Measurements from ENCODE around the gene PARVG. TPM values are rescaled to one million over a fixed set of nuclear protein-coding genes. Genes with fewer than 3 reads are reported as not detected.

Gene PARVG
- total RNA-seq, 1 experiment from 2014 or later, result not detected

DNA sequence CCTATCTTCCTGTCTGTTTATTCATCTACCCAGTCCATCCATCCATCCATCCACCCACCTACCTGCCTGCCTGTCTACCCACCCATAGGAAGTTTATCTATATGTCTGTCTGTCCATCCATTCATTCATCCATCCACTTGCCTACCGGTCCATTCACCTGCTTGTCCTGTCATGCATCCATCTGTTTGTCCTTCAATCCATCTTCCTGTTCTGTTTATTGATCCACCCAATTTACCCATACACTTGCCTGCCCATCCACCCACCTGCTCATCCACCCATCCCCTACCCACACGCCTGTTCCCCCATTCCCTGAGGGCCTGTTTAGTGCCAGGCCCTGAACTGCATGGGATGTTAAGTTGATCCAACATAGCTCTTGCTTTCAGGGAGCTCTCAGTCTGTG is 18.4 kb downstream of the PARVG start:
- DNase-seq, result no peak
- H3K9me3 ChIP-seq, result 0 out of 2 replicates have a peak, but pooled peaks cover 2% of the 10 kb centered on the region
- H3K36me3 ChIP-seq, result no peaks in the 10 kb centered on the region
- no peak overlapping the region for H3K4me3 ChIP-seq
- no peaks in the 10 kb centered on the region for H3K27me3 ChIP-seq

DNA sequence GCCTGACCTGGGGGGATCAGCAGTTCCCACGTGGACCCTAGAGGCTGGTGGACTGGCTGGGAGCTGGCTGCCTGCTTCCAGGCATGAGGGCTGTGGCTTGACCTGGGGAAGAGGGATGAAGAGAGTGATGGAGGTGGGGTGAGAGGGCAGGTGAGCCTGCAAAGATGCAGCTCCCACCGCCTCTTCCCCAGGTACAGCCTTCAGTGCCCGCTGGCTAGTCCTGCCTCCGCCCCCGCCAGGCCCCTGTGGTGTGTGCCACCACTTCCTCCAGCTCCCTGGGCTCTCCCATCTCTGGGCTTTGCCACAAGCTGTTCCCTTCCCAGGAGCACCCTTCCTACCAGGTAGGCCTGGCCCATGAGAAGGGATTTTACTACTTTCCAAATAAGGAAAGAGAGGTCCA is 19.1 kb downstream of the PARVG start:
- Histone ChIP-seq H3K9me3 (0 out of 2 replicates have a peak, but pooled peaks cover 2% of the 10 kb centered on the region), H3K36me3 (no peaks in the 10 kb centered on the region), H3K4me3 (no peak overlapping the region), H3K27me3 (no peaks in the 10 kb centered on the region)
- no peak for DNase-seq

DNA sequence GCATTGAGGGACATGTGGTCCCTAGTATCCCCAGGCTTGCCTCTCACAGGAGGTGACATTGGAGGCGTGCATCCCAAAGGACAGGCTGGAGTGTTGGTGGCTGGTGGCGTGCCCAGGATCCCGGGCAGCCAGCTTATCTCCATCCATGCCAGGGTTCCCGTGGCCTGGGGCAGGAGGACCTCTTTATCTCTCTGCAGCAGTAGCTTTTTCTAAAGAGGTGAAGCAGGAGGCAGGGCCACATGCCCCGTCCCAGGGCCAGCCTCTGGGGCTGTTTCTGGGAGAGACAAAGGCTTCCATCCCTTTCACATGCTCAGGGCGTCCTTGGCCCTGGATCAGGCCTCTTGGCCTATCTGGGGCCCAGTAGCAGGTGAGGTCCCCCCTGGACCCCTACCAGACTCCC is 19.7 kb downstream of the PARVG start:
- H3K36me3 ChIP-seq, result no peaks in the 10 kb centered on the region
- no peak for DNase-seq
- no peaks in the 10 kb centered on the region for H3K27me3 ChIP-seq
- H3K9me3 ChIP-seq, result 0 out of 2 replicates have a peak, but pooled peaks cover 2% of the 10 kb centered on the region
- H3K4me3 ChIP-seq, result no peak overlapping the region

DNA sequence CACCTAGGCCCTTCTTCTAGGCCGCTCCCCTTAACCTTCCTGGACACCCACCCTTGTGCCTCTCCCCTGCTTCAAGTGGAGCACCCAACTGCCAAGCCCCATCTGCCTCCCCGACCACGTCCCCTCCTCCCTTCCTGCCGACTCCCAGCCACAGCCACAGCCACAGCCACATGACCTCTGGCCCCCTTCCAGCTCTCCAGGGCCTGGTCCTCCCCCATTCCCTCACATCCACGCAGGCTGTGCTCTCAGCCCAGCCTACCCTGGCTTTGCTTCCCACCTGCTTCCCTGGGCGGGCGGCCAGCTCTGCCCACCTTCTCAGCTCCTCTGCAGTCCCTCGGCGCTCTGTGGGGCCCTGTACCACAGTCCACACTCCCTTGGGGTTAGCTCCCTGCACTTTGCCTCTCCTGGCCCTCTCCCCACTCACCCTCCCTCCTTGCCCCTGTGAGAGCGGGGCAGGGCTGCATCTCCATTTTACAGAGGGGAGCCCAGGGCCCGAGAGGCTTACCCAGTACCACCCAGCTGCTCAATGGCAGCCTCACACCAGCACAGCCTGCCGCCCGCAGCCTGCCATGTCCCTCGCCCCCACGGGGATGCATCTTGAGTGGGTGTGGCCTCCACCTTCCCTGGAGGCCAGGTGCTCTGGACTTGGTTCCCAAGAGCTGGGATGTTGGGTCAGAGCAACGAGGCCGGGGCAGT is 20.3 kb downstream of the PARVG start:
- Histone ChIP-seq H3K9me3 (0 out of 2 replicates have a peak, but pooled peaks cover 2% of the 10 kb centered on the region), H3K27me3 (no peaks in the 10 kb centered on the region), H3K36me3 (no peaks in the 10 kb centered on the region), H3K4me3 (no peak overlapping the region)
- no peak for DNase-seq

DNA sequence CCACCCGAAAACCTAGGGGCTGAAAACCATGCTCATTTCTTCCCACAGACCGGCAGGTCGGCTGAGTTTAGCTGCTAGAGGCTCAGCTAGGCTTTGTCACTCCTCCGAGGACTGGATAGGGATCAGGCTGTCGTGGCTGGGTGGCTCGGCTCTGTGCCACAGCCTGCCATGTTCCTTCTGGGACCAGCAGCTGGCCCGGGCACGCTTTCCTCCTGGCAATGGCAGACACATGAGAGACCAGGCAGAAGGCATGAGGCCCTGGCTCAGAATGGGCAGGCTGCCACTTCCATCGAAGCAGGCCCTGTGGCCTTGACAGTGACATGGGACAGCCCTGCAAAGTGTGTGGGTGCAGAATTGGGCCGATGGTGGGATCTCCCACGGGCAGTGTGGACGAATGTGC is 20.9 kb downstream of the PARVG start:
- DNase-seq, result no peak
- Histone ChIP-seq H3K4me3 (no peak overlapping the region), H3K27me3 (no peaks in the 10 kb centered on the region), H3K36me3 (no peaks in the 10 kb centered on the region), H3K9me3 (0 out of 2 replicates have a peak, but pooled peaks cover 2% of the 10 kb centered on the region)

DNA sequence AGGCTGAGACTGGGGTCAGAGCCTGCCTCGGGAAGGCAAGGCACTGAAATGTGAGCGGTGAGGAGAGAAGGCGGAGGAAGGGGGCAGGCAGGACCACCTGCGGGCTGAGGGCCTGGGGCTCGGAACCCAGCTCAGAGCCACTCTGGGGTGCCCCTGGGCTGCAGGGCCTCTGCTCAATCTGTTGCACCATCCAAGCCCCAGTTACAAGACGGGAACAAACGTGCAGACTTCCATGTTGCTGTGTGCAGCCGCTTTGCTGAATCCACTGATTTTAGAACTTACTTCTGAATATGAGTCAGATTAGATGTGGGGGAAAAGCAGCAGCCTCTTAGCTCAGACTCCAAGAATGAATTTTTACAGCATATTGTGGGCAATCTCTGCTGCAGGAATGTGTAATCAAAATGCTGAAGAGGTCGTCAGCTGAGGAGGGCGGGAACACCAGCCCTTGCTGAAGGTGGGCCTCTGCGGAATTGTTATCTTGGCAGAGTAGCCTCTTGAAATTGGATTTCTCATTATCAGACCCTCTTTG is 21.6 kb downstream of the PARVG start:
- Histone ChIP-seq H3K4me3 (no peak overlapping the region), H3K9me3 (0 out of 2 replicates have a peak, but pooled peaks cover 2% of the 10 kb centered on the region), H3K27me3 (no peaks in the 10 kb centered on the region), H3K36me3 (no peaks in the 10 kb centered on the region)
- DNase-seq, result peak; percentile 49

DNA sequence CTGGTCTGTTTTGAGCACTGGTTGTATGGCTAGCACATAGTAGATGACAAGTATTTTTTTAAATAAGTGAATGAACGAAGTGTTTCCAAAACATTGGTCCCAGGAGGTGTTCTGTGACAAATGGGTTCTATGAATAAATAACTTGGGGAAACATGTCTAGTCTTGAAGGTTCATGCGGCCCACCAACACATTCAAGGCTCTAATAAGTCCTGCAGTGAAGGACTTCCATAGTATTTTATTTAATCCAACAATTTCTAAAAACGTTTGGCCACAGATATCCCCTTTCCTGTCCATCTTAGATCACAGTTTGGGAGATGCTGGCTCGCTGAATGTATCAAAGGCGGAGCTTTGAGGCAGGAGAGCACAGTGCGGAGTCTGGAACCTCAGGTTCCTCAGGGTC is 22.5 kb downstream of the PARVG start:
- Histone ChIP-seq H3K36me3 (no peaks in the 10 kb centered on the region), H3K9me3 (0 out of 2 replicates have a peak, but pooled peaks cover 2% of the 10 kb centered on the region), H3K4me3 (no peak overlapping the region), H3K27me3 (no peaks in the 10 kb centered on the region)
- no peak for DNase-seq

DNA sequence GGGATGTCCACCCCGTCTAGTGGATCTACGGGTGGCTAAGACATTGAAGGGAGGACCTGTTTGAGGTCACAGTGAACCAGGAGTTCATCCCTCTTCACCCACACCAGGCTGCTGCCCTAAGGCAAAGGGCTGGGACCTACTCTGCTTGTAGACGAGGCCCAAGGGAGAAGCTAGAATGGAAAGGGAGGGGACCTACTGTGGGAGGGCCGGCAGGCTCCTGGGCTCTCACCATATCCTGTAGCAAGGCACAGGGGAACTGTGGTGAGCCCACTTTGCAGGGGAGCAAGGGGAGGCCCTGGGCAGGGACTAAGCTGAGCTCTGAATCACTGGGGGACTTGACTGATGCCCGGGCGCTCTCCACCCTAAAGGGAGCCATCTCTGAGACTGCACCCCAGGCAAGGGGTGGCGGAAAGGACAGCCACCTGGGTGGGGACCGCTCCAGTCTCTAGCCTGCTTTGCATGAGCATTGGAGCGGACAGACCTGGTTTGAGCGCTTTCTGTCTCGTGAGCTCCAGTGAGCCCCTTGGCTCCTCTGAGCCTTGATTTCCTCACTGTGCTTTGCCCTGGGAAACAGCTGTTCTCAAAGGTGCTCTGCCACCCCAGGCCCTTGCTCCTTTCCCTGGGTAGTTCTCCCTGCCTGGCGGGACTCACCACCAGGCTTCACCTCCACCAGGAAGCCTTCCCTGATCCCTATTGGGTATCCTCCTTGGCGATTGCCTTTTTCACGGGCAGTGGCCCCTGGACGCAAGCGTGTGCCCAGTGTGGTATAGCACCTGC is 24.2 kb downstream of the PARVG start:
- Histone ChIP-seq H3K36me3 (no peaks in the 10 kb centered on the region), H3K4me3 (no peak overlapping the region), H3K9me3 (peaks cover 10% of the 10 kb centered on the region; the same call in 1 of the 2 replicates), H3K27me3 (no peaks in the 10 kb centered on the region)
- no peak for DNase-seq

DNA sequence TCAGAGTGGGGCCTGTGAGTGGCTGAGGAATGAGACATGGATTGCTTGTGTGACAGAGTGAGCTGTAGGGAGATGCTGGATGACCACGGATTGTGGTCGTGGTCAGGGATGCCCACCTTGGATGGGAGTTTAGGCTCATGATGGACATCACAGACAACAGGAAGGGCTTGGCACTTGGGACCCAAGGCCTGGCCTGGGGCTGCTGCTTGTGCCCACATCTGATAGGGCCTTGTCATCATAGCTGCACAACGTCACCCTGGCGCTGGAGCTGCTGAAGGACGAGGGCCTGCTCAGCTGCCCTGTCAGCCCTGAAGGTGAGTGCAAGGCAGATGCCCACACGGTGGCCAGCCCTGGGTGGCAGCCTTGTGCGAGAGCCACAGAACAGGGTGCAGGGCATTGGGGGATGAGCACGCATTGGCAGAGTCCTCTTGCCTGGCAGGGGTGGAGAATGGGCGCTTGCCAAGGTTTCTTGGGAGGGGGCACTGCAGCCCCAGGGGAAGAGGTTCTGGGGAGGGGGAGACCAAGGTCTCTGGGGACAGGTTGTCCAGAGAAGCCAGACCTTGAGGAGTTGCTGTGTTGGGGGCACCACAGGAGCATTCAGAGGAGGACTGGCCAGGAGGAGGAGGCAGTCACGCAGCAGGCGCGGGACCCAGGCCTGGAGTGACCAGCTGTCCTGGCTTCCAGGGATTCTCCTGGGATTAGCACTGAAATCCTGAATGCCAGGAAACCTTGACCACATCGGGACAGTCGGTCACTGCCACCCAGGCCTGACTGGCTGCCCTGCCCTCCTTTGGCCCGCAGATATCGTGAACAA is 25.0 kb downstream of the PARVG start:
- DNase-seq, result no peak
- H3K36me3 ChIP-seq, result no peaks in the 10 kb centered on the region
- no peak overlapping the region for H3K4me3 ChIP-seq
- peaks cover 12% of the 10 kb centered on the region; the same call in 1 of the 2 replicates for H3K9me3 ChIP-seq
- no peaks in the 10 kb centered on the region for H3K27me3 ChIP-seq

DNA sequence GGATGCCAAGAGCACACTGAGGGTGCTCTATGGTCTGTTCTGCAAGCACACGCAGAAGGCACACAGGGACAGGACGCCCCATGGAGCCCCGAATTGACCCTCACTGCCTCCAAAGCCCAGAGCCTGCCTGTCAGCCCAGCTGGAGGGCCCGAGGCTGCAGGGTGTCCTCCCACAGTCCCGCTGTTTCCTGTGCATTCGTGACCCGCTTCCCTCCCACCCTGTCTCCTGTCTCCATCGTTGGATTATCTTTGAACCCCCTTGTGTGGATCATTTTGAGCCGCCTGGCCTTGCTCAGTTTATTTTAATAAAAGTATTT is 25.6 kb downstream of the PARVG start:
- Histone ChIP-seq H3K9me3 (peaks cover 12% of the 10 kb centered on the region; the same call in 1 of the 2 replicates), H3K36me3 (no peaks in the 10 kb centered on the region), H3K27me3 (no peaks in the 10 kb centered on the region), H3K4me3 (no peak overlapping the region)
- DNase-seq, result no peak

DNA sequence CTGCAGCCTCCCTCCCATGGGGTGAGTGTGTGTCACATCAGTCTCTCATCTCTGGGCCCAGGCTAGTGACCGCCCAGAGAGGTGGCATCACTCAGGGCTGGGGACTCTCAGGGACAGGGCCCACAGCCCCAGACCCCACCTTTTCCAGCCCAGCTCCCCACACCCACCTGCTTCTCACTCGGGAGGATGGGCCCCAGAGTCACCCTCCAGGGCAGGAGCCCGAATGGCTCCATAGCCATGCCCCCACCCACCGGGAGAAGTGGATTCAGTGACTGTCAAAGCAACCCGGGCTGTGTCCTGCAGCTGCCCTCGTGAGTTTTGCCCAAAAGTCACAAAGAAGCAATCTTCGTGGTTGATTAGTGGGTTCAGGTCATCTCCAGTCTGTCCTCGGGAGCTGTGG is 26.0 kb downstream of the PARVG start:
- H3K27me3 ChIP-seq, result no peaks in the 10 kb centered on the region
- no peaks in the 10 kb centered on the region for H3K36me3 ChIP-seq
- H3K9me3 ChIP-seq, result peaks cover 12% of the 10 kb centered on the region; the same call in 1 of the 2 replicates
- no peak for DNase-seq
- no peak overlapping the region for H3K4me3 ChIP-seq

DNA sequence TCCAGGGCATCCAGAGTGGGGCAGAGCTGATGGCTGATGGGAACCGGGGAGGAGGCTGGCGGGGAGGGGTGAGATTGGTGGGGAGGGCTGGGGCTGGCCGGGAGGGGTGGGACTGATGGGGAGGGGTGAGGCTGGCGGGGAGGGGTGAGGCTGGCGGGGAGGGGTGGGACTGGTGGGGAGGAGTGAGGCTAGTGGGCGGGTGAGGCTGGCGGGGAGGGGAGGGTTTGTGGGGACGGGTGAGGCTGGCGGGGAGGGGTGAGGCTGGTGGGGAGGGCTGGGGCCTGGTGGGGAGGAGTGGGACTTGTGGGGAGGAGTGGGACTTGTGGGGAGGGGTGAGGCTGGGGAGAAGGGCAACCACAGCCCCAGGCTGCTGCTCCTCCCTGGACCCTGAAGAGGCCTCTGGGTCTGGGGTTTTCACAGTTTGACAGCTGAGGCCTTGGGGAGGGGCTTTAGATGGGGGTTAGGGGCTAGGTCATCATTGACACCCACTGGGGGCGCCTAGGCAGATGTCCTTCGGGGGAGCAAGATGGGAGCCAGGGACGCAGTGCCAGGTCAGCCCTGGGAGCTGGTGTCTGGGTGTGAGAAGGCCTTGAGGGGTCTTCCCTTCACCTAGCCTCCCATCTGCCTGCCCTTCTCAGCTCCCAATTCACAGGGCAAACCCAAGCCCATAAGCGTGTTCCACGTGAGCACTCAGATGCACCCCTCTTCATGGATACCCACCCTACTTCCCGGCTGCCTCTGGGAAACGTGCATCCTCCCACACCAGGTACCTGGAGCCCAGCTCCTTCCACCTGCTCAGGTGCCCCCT is 26.7 kb downstream of the PARVG start:
- no peak overlapping the region for H3K4me3 ChIP-seq
- DNase-seq, result no peak
- peaks cover 12% of the 10 kb centered on the region; the same call in 1 of the 2 replicates for H3K9me3 ChIP-seq
- no peaks in the 10 kb centered on the region for H3K36me3 ChIP-seq
- no peaks in the 10 kb centered on the region for H3K27me3 ChIP-seq

DNA sequence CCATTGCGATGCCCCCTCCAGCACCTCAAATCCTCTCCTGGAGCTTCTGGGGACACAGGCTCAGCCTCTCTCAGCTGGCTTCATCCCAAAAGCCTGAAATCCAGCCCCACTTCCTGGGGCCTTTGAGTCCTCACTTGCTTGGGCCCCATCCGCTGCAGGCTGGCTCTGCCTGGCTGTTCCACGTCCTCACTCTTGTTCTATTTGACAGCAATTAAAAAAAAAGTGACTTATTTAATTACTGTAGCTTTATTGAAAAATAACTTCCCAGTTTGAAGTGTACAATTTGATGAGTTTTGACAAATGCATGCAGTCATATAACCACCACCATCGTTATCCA is 27.2 kb downstream of the PARVG start:
- Histone ChIP-seq H3K36me3 (no peaks in the 10 kb centered on the region), H3K9me3 (peaks cover 12% of the 10 kb centered on the region; the same call in 1 of the 2 replicates), H3K4me3 (no peak overlapping the region), H3K27me3 (no peaks in the 10 kb centered on the region)
- no peak for DNase-seq

DNA sequence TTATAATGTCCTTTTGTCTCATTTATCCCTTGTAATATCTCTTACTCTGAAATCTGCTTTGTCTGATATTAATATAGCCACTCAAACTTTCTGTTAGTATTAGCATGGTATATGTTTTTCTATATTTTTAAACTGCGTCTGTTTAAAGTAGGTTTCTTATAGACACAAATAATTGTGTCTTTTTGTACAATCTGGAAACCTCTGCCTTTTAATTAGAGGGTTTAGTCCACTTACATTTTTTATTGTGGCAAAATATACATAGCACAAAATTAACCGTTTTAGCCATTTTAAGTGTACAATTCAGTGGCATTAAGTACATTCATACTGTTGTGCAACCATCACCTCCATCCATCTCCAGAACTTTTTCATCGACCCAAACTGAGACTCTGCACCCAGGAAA is 28.6 kb downstream of the PARVG start:
- no peaks in the 10 kb centered on the region for H3K27me3 ChIP-seq
- no peaks in the 10 kb centered on the region for H3K36me3 ChIP-seq
- DNase-seq, result no peak
- H3K9me3 ChIP-seq, result peaks cover 10% of the 10 kb centered on the region; the same call in 1 of the 2 replicates
- no peak overlapping the region for H3K4me3 ChIP-seq

DNA sequence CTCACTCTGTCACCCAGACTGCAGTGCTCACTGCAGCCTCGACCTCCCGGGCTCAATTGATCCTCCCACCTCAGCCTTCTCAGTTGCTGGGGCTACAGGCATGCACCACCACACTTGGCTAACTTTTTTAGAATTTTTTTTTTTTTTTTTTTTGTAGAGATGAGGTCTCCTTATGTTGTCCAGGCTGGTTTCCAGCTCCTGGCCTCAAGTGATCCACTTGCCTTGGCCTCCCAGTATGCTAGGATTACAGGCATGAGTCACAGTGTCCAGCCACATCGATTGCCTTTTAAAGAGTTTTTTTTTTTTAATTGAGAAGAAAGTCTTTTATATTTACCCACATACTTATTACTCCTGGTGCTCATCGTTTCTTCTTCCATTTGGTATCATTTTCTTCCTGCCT is 30.0 kb downstream of the PARVG start:
- H3K9me3 ChIP-seq, result peaks cover 15% of the 10 kb centered on the region; the same call in 1 of the 2 replicates
- no peak overlapping the region for H3K4me3 ChIP-seq
- no peaks in the 10 kb centered on the region for H3K36me3 ChIP-seq
- DNase-seq, result peak; percentile 91
- H3K27me3 ChIP-seq, result no peaks in the 10 kb centered on the region

DNA sequence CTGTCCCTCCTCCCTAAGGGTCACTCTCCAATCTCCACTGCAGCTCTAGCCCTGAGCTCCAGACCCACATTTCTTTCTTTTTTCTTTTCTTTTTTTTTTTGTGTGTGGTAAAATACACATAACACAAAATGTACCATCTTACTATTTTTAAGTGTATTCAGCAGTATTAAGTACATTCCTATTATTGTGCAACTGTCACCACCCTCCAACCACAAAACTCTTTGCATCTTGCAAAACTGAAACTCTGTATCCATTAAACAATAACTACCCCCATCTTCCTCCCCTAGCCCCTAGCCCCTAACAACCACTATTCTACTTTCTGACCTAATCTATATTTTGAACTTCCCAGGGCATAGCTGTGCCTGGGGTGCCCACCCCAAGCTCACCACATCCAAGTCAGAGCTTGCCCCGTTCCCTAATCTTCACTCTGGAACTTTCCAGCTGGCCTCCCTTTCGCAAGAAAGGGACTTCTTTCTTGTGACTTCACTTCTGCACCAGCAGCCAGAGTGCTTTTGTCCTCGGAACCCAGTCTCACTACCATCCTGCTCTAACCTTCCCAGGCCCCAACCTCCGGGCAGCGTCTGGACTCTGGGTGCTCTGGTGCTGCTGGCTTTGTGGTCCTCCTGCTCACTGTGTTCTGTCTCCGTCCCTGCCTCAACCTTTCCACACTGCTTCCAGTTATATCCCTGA is 30.7 kb downstream of the PARVG start:
- Histone ChIP-seq H3K9me3 (peaks cover 15% of the 10 kb centered on the region; the same call in 1 of the 2 replicates), H3K4me3 (no peak overlapping the region), H3K27me3 (no peaks in the 10 kb centered on the region), H3K36me3 (no peaks in the 10 kb centered on the region)
- DNase-seq, result no peak

All from MG63 (cell line).